ENCODE results near the gene PMEPA1. TPM values are rescaled to one million over a fixed set of nuclear protein-coding genes. Genes with fewer than 3 reads are reported as not detected.

The PMEPA1 gene
- total and polyA plus RNA-seq, 2 experiments from 2014 or later, result 7.3 to 15.4 TPM

GRCh38 chr20:57625978-57626377 is 83.8 kb downstream of the PMEPA1 start:
- H3K9me3 Mint-ChIP-seq, result peaks cover 14% of the 10 kb centered on the region; the same call in 2 of the 3 replicates
- DNase-seq (ENCODE audit: low spot score) (no peak), ATAC-seq (no peak)
- H3K36me3 ChIP-seq (ENCODE audit: insufficient read depth), result no peaks in the 10 kb centered on the region
- H3K4me2 ChIP-seq, result no peak overlapping the region
- no peaks in the 10 kb centered on the region for H3K79me2 ChIP-seq (replicated peaks; ENCODE audit: insufficient read depth)
- H4K20me1 ChIP-seq (replicated peaks; ENCODE audit: insufficient read depth), result no peaks in the 10 kb centered on the region
- peaks cover 8% of the 10 kb centered on the region; the same call in 1 of the 2 replicates for H3K9me2 ChIP-seq (ENCODE audit: insufficient read depth)
- no peak overlapping the region for H2AFZ ChIP-seq
- H3K36me3 Mint-ChIP-seq (ENCODE audit: low read depth), result no peaks in the 10 kb centered on the region; the same call in 1 of the 3 replicates
- TF ChIP-seq ETS1 (IDR thresholded peaks at IDR 0.05) (no peak), POLR2AphosphoS5 (IDR thresholded peaks at IDR 0.05; ENCODE audit: low read depth) (no peak), REST (IDR thresholded peaks at IDR 0.05; ENCODE audit: unreplicated experiment) (no peak), ZNF114 (CRISPR knock-in tag; IDR thresholded peaks at IDR 0.05) (no peak)
- no peak overlapping the region for H3K4me3 ChIP-seq
- H3K4me1 ChIP-seq (ENCODE audit: insufficient read depth), result peaks cover 8% of the 10 kb centered on the region
- no peak overlapping the region for H3K4me3 Mint-ChIP-seq
- H3K27me3 Mint-ChIP-seq (ENCODE audit: insufficient read depth, low read depth, poor library complexity), result peaks cover 2% of the 10 kb centered on the region
- no peak overlapping the region for H3K27ac Mint-ChIP-seq
- no peaks in the 10 kb centered on the region for H3F3A ChIP-seq (replicated peaks; ENCODE audit: low read depth)
- H3K4me1 Mint-ChIP-seq, result peaks cover 9% of the 10 kb centered on the region
- H3K27me3 ChIP-seq (ENCODE audit: insufficient read depth), result no peaks in the 10 kb centered on the region
- H3K27ac ChIP-seq (ENCODE audit: low read depth), result no peak overlapping the region

GRCh38 chr20:57625181-57625958 is 84.4 kb downstream of the PMEPA1 start:
- no peak overlapping the region for H3K4me3 Mint-ChIP-seq
- peaks cover 2% of the 10 kb centered on the region for H3K27me3 Mint-ChIP-seq (ENCODE audit: insufficient read depth, low read depth, poor library complexity)
- peaks cover 9% of the 10 kb centered on the region for H3K4me1 Mint-ChIP-seq
- peaks cover 14% of the 10 kb centered on the region; the same call in 2 of the 3 replicates for H3K9me3 Mint-ChIP-seq
- no peak overlapping the region for H3K27ac ChIP-seq (ENCODE audit: low read depth)
- H3K27me3 ChIP-seq (ENCODE audit: insufficient read depth), result no peaks in the 10 kb centered on the region
- no peaks in the 10 kb centered on the region for H3K79me2 ChIP-seq (replicated peaks; ENCODE audit: insufficient read depth)
- H4K20me1 ChIP-seq (replicated peaks; ENCODE audit: insufficient read depth), result no peaks in the 10 kb centered on the region
- H3K9me2 ChIP-seq (ENCODE audit: insufficient read depth), result peaks cover 8% of the 10 kb centered on the region; the same call in 1 of the 2 replicates
- H2AFZ ChIP-seq, result no peak overlapping the region
- no peak overlapping the region for H3K27ac Mint-ChIP-seq
- no peaks in the 10 kb centered on the region; the same call in 1 of the 3 replicates for H3K36me3 Mint-ChIP-seq (ENCODE audit: low read depth)
- H3F3A ChIP-seq (replicated peaks; ENCODE audit: low read depth), result no peaks in the 10 kb centered on the region
- no peak for ATAC-seq
- H3K36me3 ChIP-seq (ENCODE audit: insufficient read depth), result no peaks in the 10 kb centered on the region
- no peak overlapping the region for H3K4me3 ChIP-seq
- no peak for DNase-seq (ENCODE audit: low spot score)
- H3K4me2 ChIP-seq, result no peak overlapping the region
- peaks cover 8% of the 10 kb centered on the region for H3K4me1 ChIP-seq (ENCODE audit: insufficient read depth)
- TF ChIP-seq EZH2 (IDR thresholded peaks at IDR 0.05; ENCODE audit: low read depth, unreplicated experiment) (no peak), ZNF114 (CRISPR knock-in tag; IDR thresholded peaks at IDR 0.05) (no peak), ZNF331 (CRISPR knock-in tag; IDR thresholded peaks at IDR 0.05; ENCODE audit: low read depth) (no peak), STAT1 (IDR thresholded peaks at IDR 0.05; ENCODE audit: unreplicated experiment) (no peak), CTCF (conservative IDR thresholded peaks at IDR 0.05; ENCODE audit: low read depth in 2 of 2) (no peak)

Data from GM23338 (cell line).